HepG2 (cell line): ENCODE measurements around the gene PIK3C2B.

Experiments used
- CCDC6 ChIP-seq: sonication (generic); formaldehyde crosslinking; IDR thresholded peaks from 2 replicates; pipeline ENCODE4 v1.8.1; 2022; ENCODE audit warnings: mild to moderate bottlenecking, missing genetic modification reagents, moderate library complexity
- MXI1 ChIP-seq: IDR thresholded peaks from 3 replicates; pipeline ENCODE4 v1.6.1; 2012; ENCODE audit warnings: low read depth, low read length, inconsistent platforms, borderline replicate concordance
- SIN3A ChIP-seq: IDR thresholded peaks from 2 replicates; pipeline ENCODE4 v1.6.1; 2011; ENCODE audit warnings: low read depth, mild to moderate bottlenecking, control low read depth, low read length, borderline replicate concordance
- TF ChIP-seq, protein P1 (sequence below): sonication (generic); formaldehyde crosslinking; IDR thresholded peaks from 2 replicates; pipeline ENCODE4 v1.5.0; 2020; ENCODE audit warnings: mild to moderate bottlenecking, missing genetic modification reagents, moderate library complexity
- TF ChIP-seq, protein P2 (sequence below): sonication (generic); formaldehyde crosslinking; IDR thresholded peaks from 2 replicates; pipeline ENCODE4 v1.4.0; 2020; ENCODE audit warnings: mild to moderate bottlenecking, missing genetic modification reagents

- TF ChIP-seq, protein P1, sequence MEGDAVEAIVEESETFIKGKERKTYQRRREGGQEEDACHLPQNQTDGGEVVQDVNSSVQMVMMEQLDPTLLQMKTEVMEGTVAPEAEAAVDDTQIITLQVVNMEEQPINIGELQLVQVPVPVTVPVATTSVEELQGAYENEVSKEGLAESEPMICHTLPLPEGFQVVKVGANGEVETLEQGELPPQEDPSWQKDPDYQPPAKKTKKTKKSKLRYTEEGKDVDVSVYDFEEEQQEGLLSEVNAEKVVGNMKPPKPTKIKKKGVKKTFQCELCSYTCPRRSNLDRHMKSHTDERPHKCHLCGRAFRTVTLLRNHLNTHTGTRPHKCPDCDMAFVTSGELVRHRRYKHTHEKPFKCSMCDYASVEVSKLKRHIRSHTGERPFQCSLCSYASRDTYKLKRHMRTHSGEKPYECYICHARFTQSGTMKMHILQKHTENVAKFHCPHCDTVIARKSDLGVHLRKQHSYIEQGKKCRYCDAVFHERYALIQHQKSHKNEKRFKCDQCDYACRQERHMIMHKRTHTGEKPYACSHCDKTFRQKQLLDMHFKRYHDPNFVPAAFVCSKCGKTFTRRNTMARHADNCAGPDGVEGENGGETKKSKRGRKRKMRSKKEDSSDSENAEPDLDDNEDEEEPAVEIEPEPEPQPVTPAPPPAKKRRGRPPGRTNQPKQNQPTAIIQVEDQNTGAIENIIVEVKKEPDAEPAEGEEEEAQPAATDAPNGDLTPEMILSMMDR (CRISPR knock-in tag), result no peak
- TF ChIP-seq, protein P2, sequence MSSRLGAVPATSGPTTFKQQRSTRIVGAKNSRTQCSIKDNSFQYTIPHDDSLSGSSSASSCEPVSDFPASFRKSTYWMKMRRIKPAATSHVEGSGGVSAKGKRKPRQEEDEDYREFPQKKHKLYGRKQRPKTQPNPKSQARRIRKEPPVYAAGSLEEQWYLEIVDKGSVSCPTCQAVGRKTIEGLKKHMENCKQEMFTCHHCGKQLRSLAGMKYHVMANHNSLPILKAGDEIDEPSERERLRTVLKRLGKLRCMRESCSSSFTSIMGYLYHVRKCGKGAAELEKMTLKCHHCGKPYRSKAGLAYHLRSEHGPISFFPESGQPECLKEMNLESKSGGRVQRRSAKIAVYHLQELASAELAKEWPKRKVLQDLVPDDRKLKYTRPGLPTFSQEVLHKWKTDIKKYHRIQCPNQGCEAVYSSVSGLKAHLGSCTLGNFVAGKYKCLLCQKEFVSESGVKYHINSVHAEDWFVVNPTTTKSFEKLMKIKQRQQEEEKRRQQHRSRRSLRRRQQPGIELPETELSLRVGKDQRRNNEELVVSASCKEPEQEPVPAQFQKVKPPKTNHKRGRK (CRISPR knock-in tag), result no peak
- TF ChIP-seq MXI1, result peak; percentile 22; the same call in 1 of the 3 replicates
- no peak for TF ChIP-seq SIN3A
- no peak for TF ChIP-seq CCDC6 (CRISPR knock-in tag)
These were observed 12.9 kb upstream of the PIK3C2B start for GRCh38 chr1:204507317-204508105.
